GM10266 (cell line): ENCODE results near the gene MYO1D.
A peak's percentile ranks its signal among the peaks of the same experiment; 100 is the strongest.
"Not testable (repeated sequence)": the region's sequence is repeated elsewhere in the genome, so short reads cannot be mapped to it uniquely, and the experiment has no call there.

Experiments used
- DNase-seq: peaks from one replicate; pipeline ENCODE4 v3.0.0; 2012; ENCODE audit errors: extremely low spot score
- CTCF ChIP-seq: IDR thresholded peaks from 2 replicates; pipeline ENCODE4 v1.5.1; 2012; ENCODE audit warnings: mild to moderate bottlenecking, low read depth; ENCODE audit not compliant: control insufficient read depth, insufficient read depth; ENCODE audit errors: missing control alignments

MYO1D gene

GRCh38 chr17:32876417-32877163 is at the start of gene MYO1D:
TSS of gene MYO1D (minus strand) at chr17:32877124. CDS start at chr17:32876872, 252 bp downstream.
- peak; percentile 69 for TF ChIP-seq CTCF
- DNase-seq: peak; percentile 76

GRCh38 chr17:32926183-32926582 is 49.3 kb upstream of the MYO1D start:
- DNase-seq: no peak
- no peak for TF ChIP-seq CTCF

- not testable (repeated sequence) for DNase-seq
Observed at GRCh38 chr17:32923905-32924304, 47.0 kb upstream of the MYO1D start.

GRCh38 chr17:32921017-32921416 is 44.1 kb upstream of the MYO1D start:
- DNase-seq: no peak

GRCh38 chr17:32920293-32920692 is 43.4 kb upstream of the MYO1D start:
- no peak for TF ChIP-seq CTCF
- no peak for DNase-seq

More at GRCh38 chr17:32921017-32921416, 44.1 kb upstream of the MYO1D start:
- no peak for TF ChIP-seq CTCF

- DNase-seq: not testable (repeated sequence)
Observed at GRCh38 chr17:32919876-32920275, 43.0 kb upstream of the MYO1D start.

GRCh38 chr17:32917842-32918241 is 40.9 kb upstream of the MYO1D start:
- TF ChIP-seq CTCF: no peak
- DNase-seq: no peak

GRCh38 chr17:32917081-32917480 is 40.2 kb upstream of the MYO1D start:
- no peak for TF ChIP-seq CTCF
- DNase-seq: no peak
